Tibial nerve (tissue), 4 donors: ENCODE results near the gene RASAL3. TPM values are rescaled to one million over a fixed set of nuclear protein-coding genes. Genes with fewer than 3 reads are reported as not detected.

ENCODE experiments used
- DNase-seq, 2 donors: peaks; one replicate each; pipeline ENCODE4 v3.0.0-alpha.2; 2019; ENCODE audit warnings: low spot score in 2 of 2
- H3K27ac ChIP-seq, 4 donors: fragments of 200-600 bp; sonication (generic) in 3 of 4; one replicate each; pipeline ENCODE4 v1.5.1; 2017 to 2019; ENCODE audit warnings: mild to moderate bottlenecking in 1 of 4
- H3K27me3 ChIP-seq, 2 donors: fragments of 200-600 bp; sonication (generic) in 1 of 2; one replicate each; pipeline versions ENCODE4 v1.5.1 to v1.6.0; 2017 to 2019
- H3K36me3 ChIP-seq, 3 donors: fragments of 200-600 bp; sonication (generic); one replicate each; pipeline ENCODE4 v1.5.1; 2018 to 2019
- H3K4me1 ChIP-seq, 4 donors: fragments of 200-600 bp; sonication (generic) in 3 of 4; one replicate each; pipeline ENCODE4 v1.5.1; 2017 to 2019
- H3K4me3 ChIP-seq, 4 donors: fragments of 200-600 bp; sonication (generic) in 3 of 4; one replicate each; pipeline ENCODE4 v1.5.1; 2017 to 2019; ENCODE audit warnings: mild to moderate bottlenecking in 1 of 4, moderate library complexity in 1 of 4
- H3K9me3 ChIP-seq, 4 donors: fragments of 200-600 bp; sonication (generic) in 3 of 4; one replicate each; pipeline ENCODE4 v1.5.1; 2017 to 2019
- EP300 ChIP-seq, 2 donors: sonication (generic); formaldehyde crosslinking; IDR thresholded peaks; one replicate each; pipeline ENCODE4 v1.6.1; 2017; ENCODE audit warnings: antibody characterized with exemption in 2 of 2, mild to moderate bottlenecking in 1 of 2
- POLR2A ChIP-seq, 2 donors: fragments of 450-650 bp; IDR thresholded peaks; one replicate each; pipeline ENCODE4 v1.6.1; 2017; ENCODE audit warnings: antibody characterized with exemption in 2 of 2, mild to moderate bottlenecking in 2 of 2, moderate library complexity in 2 of 2
- whole genome bisulfite sequencing, 2 donors: methylation state at CpG; one replicate each; pipeline ENCODE4 v1.1.5; 2018; 5-methylcytosine and 5-hydroxymethylcytosine counted together
- total RNA-seq, 4 donors: library from RNA; depleted of rRNA; stranded (reverse); fragments of >200 nt; gene quantifications; one replicate each; pipeline ENCODE4 v1.1.0, GENCODE V29; 2016
- TF ChIP-seq, protein P1 (sequence below), 5 experiments: fragments of 200-600 bp in 3 of 5; fragments of 450-650 bp in 2 of 5; sonication (generic) in 3 of 5; IDR thresholded peaks; one replicate each; pipeline ENCODE4 v1.5.1; 2016 to 2019; ENCODE audit warnings: antibody characterized with exemption in 5 of 5, mild to moderate bottlenecking in 3 of 5, moderate library complexity in 2 of 5

The RASAL3 gene
- total RNA-seq, 4 donors from 2014 or later = 2.9 to 6.6 (median 4.3) TPM

- H3K4me3 ChIP-seq = peak overlapping the region in 1 of 4 donors; percentile 96
- 82 to 89% methylated on average over 9 of the region's 10 CpGs for WGBS, 2 donors
Measured at GRCh38 chr19:15430526-15431120, 33.7 kb downstream of the RASAL3 start.

DNA sequence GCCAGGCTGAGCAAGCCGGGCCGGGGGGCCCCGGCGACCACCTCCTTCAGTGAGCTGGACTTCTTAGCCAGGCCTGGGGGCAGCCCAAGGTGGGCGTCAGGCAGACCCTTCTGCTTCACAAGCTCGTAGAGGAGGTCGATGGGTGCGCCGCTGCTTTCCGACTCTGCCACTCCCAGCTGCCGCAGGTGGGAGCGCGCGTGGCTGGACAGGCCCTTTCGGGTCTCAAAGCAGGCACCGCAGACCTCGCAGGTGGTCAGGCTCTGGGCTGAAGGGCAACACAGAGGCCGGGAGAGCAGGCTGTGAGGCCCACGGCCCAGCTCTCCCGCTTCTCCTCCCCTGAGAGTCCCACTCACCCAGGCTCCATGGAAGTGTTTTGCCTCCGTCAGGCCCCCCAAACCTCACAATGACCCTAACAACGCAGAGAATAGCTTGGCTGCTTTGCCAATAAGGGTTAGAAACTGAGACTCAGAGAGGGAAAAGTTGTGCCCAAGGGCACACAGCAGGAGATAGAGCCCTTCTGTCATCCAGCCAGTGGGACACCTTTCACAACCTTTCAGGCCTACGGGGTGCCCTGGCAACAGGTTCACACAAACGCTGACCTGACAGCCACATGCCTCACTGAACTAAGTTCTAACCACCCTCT, 34.4 kb downstream of the RASAL3 start:
- H3K4me1 ChIP-seq = peaks cover 0 to 45% (median 20%) of the 10 kb centered on the region in 4 donors
- WGBS, 2 donors = 87 to 88% methylated on average over 13 to 14 of the region's 24 CpGs

More at GRCh38 chr19:15430526-15431120, 33.7 kb downstream of the RASAL3 start:
- peaks cover 0 to 45% (median 16%) of the 10 kb centered on the region in 3 donors for H3K36me3 ChIP-seq
- H3K4me1 ChIP-seq = peaks cover 0 to 45% (median 20%) of the 10 kb centered on the region in 4 donors
- H3K27ac ChIP-seq = no peak overlapping the region
- no peak for DNase-seq
- TF ChIP-seq POLR2A (IDR thresholded peaks at IDR 0.05) (no peak), EP300 (IDR thresholded peaks at IDR 0.05) (no peak)
- TF ChIP-seq, protein P1, sequence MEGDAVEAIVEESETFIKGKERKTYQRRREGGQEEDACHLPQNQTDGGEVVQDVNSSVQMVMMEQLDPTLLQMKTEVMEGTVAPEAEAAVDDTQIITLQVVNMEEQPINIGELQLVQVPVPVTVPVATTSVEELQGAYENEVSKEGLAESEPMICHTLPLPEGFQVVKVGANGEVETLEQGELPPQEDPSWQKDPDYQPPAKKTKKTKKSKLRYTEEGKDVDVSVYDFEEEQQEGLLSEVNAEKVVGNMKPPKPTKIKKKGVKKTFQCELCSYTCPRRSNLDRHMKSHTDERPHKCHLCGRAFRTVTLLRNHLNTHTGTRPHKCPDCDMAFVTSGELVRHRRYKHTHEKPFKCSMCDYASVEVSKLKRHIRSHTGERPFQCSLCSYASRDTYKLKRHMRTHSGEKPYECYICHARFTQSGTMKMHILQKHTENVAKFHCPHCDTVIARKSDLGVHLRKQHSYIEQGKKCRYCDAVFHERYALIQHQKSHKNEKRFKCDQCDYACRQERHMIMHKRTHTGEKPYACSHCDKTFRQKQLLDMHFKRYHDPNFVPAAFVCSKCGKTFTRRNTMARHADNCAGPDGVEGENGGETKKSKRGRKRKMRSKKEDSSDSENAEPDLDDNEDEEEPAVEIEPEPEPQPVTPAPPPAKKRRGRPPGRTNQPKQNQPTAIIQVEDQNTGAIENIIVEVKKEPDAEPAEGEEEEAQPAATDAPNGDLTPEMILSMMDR (IDR thresholded peaks at IDR 0.05) = no peak
- H3K27me3 ChIP-seq = no peaks in the 10 kb centered on the region
- H3K9me3 ChIP-seq = no peaks in the 10 kb centered on the region

GRCh38 chr19:15428956-15429824, 35.2 kb downstream of the RASAL3 start:
- TF ChIP-seq, protein P1 (IDR thresholded peaks at IDR 0.05) = no peak
- TF ChIP-seq POLR2A (IDR thresholded peaks at IDR 0.05) = no peak
- no peak for TF ChIP-seq EP300 (IDR thresholded peaks at IDR 0.05)
- Histone ChIP-seq H3K4me1 (peaks cover 0 to 45% (median 20%) of the 10 kb centered on the region in 4 donors), H3K4me3 (no peak overlapping the region), H3K27me3 (no peaks in the 10 kb centered on the region), H3K27ac (no peak overlapping the region), H3K36me3 (peaks cover 0 to 59% (median 26%) of the 10 kb centered on the region in 3 donors), H3K9me3 (no peaks in the 10 kb centered on the region)
- 87 to 88% methylated on average over 12 to 16 of the region's 22 CpGs for WGBS, 2 donors
- DNase-seq = no peak

More for the DNA sequence above, 34.4 kb downstream of the RASAL3 start:
- TF ChIP-seq, protein P1 (IDR thresholded peaks at IDR 0.05) = no peak
- TF ChIP-seq EP300 (IDR thresholded peaks at IDR 0.05) (no peak), POLR2A (IDR thresholded peaks at IDR 0.05) (no peak)
- H3K4me3 ChIP-seq = no peak overlapping the region
- H3K27me3 ChIP-seq = no peaks in the 10 kb centered on the region
- no peak for DNase-seq
- H3K36me3 ChIP-seq = peaks cover 0 to 51% (median 21%) of the 10 kb centered on the region in 3 donors
- H3K9me3 ChIP-seq = no peaks in the 10 kb centered on the region
- no peak overlapping the region for H3K27ac ChIP-seq

- no peak for DNase-seq
- TF ChIP-seq POLR2A (IDR thresholded peaks at IDR 0.05) (no peak), EP300 (IDR thresholded peaks at IDR 0.05) (no peak)
- TF ChIP-seq, protein P1 (IDR thresholded peaks at IDR 0.05) = no peak
- peaks cover 0 to 4% (median 0%) of the 10 kb centered on the region in 4 donors for H3K9me3 ChIP-seq
- no peak overlapping the region for H3K4me3 ChIP-seq
- H3K36me3 ChIP-seq = peaks cover 4 to 70% (median 34%) of the 10 kb centered on the region in 3 donors
- 89% methylated on average over 29 to 33 of the region's 35 CpGs for WGBS, 2 donors
- no peak overlapping the region for H3K27ac ChIP-seq
- no peaks in the 10 kb centered on the region for H3K27me3 ChIP-seq
- peaks cover 0 to 36% (median 18%) of the 10 kb centered on the region in 4 donors for H3K4me1 ChIP-seq
Measured at GRCh38 chr19:15427991-15428471, 36.3 kb downstream of the RASAL3 start.
